NCI-H510A (cell line): ENCODE measurements around the gene ABCA9.
"Not testable (repeated sequence)": the region's sequence is repeated elsewhere in the genome, so short reads cannot be mapped to it uniquely, and the experiment has no call there.

ENCODE experiments used
- DNase-seq: peaks from one replicate; lab custom pipeline; 2025; lab: John Stamatoyannopoulos, UW

Gene ABCA9

DNA sequence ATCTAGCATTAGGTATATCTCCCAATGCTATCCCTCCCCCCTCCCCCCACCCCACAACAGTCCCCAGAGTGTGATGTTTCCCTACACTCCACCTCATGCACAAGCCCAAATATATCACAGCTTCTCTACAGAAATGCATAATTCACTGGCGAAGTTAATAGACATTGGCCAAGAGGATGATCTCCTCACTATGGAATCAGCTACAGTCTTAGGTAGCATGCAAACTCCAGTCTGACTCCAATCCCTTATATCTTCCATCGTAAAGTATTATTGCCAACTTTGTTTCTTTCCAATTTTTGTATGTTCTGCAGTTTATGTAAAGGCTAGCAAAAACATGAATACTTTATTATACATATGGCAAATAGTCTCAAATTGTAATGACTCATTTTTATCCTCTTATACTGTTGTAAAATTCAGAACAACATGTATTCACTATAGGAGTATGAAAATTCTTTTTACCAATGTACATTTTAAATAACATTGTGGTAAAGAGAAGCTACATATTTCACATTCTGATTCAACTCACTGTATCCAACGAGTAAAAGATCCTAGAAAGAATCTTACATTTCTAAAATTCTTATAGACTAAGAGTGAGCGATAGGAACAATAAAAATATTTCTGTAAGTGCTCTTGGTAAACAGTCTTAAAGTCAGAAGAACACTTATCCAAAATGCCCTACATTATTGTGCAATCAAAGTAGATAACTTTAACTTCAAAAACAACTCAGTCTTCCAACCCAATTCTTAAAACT, 106.4 kb downstream of the ABCA9 start:
- no peak for DNase-seq

DNA sequence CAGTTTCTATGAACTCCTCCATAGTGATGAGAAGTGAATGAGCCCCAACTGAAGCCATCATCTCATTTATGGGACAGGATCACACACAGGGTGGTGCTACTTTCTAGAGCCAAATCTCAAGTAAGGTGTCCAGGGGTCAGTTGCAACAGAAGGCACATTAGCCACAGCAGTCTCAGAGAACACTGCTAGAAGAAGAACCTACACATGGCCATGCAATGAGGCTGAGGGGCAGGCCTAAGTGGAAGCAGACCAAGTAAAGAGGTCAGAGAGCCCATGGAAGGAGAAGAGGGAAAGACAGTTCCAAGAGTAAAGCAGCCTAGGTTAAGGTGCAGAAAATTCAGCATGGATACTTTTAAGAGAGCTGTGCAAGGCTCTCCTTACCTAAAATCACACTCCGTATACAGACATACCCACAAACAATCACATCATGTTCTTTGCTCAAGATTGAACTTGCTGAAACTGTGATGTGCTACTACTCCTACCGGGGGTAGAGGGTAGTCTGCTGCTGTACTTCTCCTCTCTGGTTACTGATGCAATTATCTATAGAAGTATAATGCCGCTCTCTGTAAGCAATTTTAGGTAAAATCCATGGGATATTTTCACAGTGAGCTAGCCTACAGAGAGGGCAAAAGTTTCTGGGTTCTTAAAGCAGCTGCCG, 107.3 kb downstream of the ABCA9 start:
- no peak for DNase-seq

DNA sequence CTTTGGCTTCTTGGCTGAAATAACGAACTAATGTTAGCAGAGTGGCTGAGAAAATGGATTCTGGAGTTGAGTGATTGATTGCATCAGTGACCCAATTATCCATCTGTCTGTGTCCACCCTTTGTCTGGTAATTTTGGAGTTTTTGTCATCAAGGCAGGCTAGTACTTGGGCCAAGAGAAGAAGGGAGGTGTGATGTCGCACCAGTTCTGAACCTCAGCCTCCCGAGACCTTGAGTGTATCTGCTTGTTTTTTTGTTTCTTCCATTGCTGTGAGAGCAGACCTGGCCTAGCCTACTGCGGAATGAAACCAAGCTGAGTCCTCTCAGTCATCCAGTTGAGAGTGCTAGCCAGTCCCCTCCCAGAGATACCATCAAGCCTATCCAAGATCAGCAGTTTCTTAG, 110.0 kb downstream of the ABCA9 start:
- DNase-seq = no peak

DNA sequence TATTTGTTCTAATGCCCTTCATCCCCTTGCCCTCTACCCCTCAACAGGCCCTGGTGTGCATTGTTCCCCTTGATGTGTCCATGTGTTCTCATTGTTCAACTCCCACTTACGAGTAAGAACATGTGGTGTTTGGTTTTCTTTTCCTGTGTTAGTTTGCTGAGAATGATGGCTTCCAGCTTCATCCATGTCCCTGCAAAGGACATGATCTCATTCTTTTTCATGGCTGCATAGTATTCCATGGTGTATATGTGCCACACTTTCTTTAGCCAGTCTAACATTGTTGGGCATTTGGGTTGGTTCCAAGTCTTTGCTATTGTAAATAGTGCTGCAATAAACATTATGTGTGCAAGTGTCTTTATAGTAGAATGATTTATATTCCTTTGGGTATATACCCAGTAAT, 112.9 kb downstream of the ABCA9 start:
- not testable (repeated sequence) for DNase-seq

DNA sequence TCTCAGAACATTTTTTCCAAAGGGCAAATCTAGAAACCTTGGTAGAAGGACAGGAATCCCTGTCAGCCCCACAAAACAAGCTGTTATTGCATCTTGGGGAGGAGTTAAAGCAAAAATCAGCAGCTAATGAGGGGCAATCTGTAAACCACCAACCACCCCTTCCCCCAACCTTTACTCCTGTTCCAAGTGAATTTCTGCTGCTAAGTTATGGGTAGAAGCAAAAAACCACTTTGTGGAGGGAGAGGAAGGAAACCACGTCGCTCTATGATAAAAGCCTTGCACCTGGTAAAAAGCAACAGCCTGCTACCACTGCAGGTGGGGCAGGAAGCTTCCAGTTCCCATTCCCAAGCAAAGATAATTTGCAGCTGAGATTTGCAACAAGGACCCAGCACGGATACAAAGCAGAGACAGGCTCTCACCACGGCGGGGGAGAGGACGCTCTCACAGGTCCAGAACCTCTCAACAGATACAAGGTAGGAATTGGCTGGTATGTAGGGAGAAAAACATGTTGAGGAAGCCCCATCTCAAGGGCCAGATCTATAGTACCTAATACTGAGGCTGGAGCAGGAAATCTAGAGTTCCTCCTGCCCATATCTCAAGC, 116.2 kb downstream of the ABCA9 start:
- no peak for DNase-seq

DNA sequence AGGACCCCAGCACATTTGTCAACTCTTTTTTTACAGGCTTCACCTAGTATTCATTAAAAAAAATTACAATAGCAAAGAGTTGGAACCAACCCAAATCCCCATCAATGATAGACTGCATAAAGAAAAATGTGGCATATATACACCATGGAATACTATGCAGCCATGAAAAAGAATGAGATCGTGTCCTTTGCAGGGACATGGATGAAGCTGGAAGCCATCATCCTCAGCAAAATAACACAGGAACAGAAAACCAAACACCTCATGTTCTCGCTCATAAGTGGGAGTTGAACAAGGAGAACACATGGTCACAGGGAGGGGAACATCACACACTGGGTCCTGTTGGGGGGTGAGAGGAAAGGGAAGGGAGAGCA, 116.9 kb downstream of the ABCA9 start:
- DNase-seq = not testable (repeated sequence)

DNA sequence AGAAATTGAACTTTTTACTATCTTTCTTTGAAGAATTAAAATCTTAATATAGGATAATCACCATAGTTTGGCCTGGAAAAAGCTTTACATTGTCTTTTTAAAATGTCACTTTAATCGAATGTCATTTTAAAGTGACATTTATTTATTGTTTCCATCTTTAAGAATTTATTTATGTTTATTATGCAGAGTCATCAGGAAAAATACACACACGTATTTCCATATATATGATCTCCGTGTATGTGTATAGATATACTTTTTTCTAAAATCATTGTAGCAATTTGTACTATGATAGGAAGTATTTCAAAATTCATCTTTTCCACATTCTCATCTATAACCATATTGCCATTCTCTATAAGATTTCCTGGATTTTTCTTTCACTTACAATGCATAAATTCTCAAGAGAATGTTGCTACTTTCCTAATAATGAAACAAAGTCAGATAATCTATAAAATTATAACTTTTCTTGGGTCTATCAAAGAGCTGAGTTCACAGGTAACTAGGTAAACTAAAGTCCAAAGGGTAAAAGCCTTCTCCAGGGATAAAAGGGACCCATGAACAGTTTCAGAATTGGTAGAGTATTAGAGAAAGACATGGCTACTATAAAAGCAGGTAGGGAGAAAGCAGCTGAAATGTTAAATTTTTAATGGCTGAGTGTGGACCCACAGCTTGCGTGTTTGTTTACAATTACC, 117.5 kb downstream of the ABCA9 start:
- DNase-seq = no peak

DNA sequence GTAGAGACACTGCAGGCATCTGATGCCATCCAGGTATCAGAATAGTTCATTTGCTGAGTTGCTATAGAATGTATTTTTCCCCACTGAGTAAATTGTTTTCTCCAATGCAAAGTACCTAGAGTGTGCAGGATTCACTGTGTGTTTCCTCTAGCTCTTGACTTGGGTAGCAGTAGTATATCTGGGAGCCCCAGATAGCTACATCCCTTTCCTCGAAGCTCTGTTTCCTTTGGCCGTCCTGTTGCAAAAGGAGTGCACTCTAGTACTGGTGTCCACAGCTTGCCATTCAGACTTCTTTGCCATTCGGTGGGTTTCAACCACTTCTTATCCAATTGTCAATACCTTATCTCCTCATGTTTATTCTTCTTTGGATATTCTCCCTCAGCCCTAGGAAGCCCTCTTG, 118.3 kb downstream of the ABCA9 start:
- no peak for DNase-seq

DNA sequence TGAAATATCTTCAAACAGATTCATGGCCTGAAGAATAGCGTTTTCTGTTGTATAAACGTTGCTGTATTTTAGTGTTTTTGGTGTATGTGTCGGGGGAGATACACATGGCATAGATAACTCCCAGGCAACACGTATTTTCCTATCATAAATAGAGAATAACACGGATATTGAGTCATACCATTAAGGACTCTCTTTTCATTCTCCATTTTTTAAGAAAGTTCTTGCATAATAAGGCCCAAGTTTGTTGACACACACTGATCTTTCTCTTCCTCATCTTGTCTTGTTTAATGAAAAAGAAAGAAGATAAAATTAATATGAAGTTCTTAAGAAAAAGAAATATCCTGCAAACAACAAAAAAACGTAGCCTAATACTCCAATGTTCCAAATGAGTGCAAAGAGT, 119.0 kb downstream of the ABCA9 start:
- DNase-seq = no peak

DNA sequence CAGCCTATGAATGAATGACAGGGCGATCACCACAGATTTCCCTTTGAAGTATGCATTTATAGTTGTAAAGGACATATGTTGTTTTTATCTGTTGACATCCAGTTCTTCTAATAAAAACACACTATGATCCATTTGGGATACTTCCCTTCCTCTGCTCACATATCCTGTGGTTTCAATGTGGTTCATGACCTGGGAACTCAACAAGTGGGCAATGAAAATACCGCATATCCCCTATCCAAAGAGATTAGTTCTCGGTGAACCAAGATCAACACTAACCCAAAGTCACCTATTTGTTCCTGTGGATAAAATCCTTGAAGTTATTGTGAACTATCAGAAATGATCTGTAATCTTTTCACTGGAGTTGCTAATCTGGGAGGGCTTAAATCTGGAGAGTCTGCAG, 121.5 kb downstream of the ABCA9 start:
- no peak for DNase-seq

DNA sequence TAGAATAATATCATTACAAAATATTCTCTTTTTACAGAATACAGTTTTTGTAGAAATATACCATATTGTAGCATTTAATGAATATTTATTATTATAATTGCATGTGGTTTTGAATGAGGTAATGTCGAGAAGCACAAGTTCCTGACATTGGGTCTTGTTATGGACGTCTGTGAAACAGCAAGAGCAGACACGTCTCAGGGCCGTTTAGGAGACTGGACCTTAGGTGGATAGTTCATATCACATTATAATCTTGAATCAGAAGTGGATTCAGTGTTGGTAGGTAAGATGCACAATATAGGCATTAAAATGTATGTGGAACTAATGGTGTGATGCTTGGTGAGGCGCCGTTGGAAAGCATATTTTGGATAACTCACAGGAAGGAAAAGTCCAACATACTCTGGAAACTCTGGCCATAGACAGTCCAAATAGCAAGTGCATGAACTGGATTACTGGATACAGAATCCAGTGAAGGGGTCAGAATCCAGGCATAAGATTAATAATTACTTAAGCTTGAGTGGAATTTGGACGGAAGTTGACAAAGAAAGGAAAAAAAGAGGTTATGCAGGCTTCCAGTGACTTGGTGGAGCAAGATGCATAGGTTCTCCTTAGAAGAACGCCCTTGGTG, 122.7 kb downstream of the ABCA9 start:
- no peak for DNase-seq

DNA sequence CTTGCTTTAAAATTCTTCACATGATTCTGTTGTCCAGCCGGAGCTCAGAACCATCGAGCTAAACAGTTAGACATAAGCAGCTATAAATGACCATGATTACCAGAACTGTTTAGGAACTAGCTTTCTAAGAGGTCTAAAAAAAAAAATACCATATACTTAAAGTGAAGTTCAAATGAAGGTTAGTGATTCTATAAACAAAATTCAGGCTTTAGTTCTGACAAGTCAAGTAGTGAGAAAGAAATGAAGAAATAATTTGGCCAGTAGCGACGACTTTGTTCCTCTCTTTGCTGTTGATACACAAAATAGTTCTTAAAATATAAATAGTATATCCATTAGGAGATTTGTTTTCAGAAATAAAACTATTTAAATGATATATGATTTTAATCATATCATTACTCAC, 133.2 kb downstream of the ABCA9 start:
- no peak for DNase-seq

DNA sequence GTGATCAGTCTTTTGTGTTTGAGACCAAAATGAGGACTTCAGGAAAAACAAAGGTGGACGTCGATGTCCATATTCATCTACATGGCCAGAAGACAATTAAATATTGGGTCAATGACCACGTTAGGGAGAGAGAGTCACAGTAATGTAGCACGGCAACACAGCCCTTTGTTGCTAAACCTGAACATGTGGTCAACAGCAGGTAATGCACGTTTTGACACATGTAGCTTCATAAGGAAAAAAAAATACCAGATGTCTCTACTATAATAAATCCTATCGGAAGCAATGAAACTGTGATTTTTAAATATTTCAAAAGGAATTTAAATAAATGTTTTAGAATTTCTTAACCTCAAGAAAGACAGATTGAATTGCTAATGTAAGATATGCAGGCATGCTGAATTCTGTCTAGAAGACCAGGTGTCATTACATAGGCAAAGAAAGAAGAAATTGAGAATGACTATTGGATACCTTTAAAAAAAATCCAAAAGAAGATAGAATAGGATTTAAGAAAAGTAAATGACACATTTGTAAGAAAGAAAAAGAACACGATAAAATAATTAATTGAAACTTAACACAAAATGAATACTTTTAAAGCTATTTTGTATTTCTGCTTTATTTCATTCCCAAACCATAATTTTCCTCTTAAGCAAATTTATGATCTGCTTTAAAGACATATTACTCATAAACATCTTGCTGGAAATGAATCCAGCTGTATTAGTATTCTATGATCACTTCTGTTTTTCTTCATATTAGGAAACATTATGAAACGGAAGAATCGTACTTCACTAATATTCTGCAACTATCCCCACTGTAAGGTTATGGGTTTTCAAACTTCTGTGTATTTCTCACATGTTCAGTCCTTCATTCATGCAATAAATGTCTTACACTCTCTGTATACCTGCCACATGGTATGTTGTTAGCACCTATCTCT, 135.7 kb downstream of the ABCA9 start:
- no peak for DNase-seq
